Activated T-helper 1 cell treated with anti-CD3 and anti-CD28 coated beads, Interleukin-12 subunit alpha, Interleukin-12 subunit beta, Interleukin-2, Interleukin-4 antibody, amounts not matched to agents 30 ng/mL and 10 ng/mL and 1 ng/mL, durations not matched to agents 14 hours and 24 hours and 36 hours (primary cell): ENCODE results near the gene TUBB2B. TPM values are rescaled to one million over a fixed set of nuclear protein-coding genes. Genes with fewer than 3 reads are reported as not detected.

Experiments used
- DNase-seq: peaks from one replicate; pipeline ENCODE4 v3.0.0; 2021; ENCODE audit warnings: low spot score
- H3K27ac Mint-ChIP-seq: one replicate; pipeline ENCODE4 v1.8.0; 2021; ENCODE audit warnings: mild to moderate bottlenecking, mixed read lengths
- H3K27me3 Mint-ChIP-seq: one replicate; pipeline ENCODE4 v1.8.0; 2022; ENCODE audit warnings: mild to moderate bottlenecking, moderate library complexity, mixed read lengths; ENCODE audit not compliant: insufficient read depth
- H3K36me3 Mint-ChIP-seq: one replicate; pipeline ENCODE4 v1.8.0; 2021; ENCODE audit warnings: low read depth, mixed read lengths
- H3K4me1 Mint-ChIP-seq: one replicate; pipeline ENCODE4 v1.8.0; 2021; ENCODE audit warnings: low read depth, mixed read lengths
- H3K4me3 Mint-ChIP-seq: one replicate; pipeline ENCODE4 v1.8.0; 2021; ENCODE audit warnings: mild to moderate bottlenecking, moderate library complexity, mixed read lengths
- H3K9me3 Mint-ChIP-seq: one replicate; pipeline ENCODE4 v1.8.0; 2021; ENCODE audit warnings: mixed read lengths
- intact Hi-C: fragments of 100-400 bp; cut with micrococcal nuclease; formaldehyde crosslinking; loops from one replicate; pipeline ENCODE4 v1.15.1; 2024
- total RNA-seq: library from RNA; stranded (reverse); gene quantifications from 2 replicates; pipeline ENCODE4 v1.2.3, GENCODE V29; 2022

TUBB2B gene
- total RNA-seq, 1 donor from 2014 or later = 0.57 TPM

GRCh38 chr6:3264356-3264755 lies 36.9 kb upstream of the TUBB2B start:
- peaks cover 36% of the 10 kb centered on the region for H3K36me3 Mint-ChIP-seq
- H3K27me3 Mint-ChIP-seq = no peaks in the 10 kb centered on the region
- no peak for DNase-seq
- intact Hi-C loops = no loop called here
- H3K9me3 Mint-ChIP-seq = no peaks in the 10 kb centered on the region
- H3K4me1 Mint-ChIP-seq = peaks cover 45% of the 10 kb centered on the region
- H3K4me3 Mint-ChIP-seq = no peak overlapping the region
- no peak overlapping the region for H3K27ac Mint-ChIP-seq

GRCh38 chr6:3263096-3263495 lies 35.6 kb upstream of the TUBB2B start:
- H3K4me3 Mint-ChIP-seq = no peak overlapping the region
- H3K4me1 Mint-ChIP-seq = peaks cover 46% of the 10 kb centered on the region
- no peak for DNase-seq
- intact Hi-C loops = no loop called here
- H3K27ac Mint-ChIP-seq = no peak overlapping the region
- no peaks in the 10 kb centered on the region for H3K27me3 Mint-ChIP-seq
- H3K9me3 Mint-ChIP-seq = no peaks in the 10 kb centered on the region
- peaks cover 28% of the 10 kb centered on the region for H3K36me3 Mint-ChIP-seq

- Mint-ChIP-seq H3K9me3 (no peaks in the 10 kb centered on the region), H3K27me3 (peaks cover 2% of the 10 kb centered on the region), H3K27ac (no peak overlapping the region), H3K36me3 (peaks cover 22% of the 10 kb centered on the region), H3K4me1 (peaks cover 39% of the 10 kb centered on the region), H3K4me3 (peak overlapping the region; percentile 28)
- intact Hi-C loops = no loop called here
- DNase-seq = no peak
These were observed 34.5 kb upstream of the TUBB2B start for GRCh38 chr6:3261921-3262320.

GRCh38 chr6:3261518-3261820 lies 34.0 kb upstream of the TUBB2B start:
- peak overlapping the region; percentile 99 for H3K4me3 Mint-ChIP-seq
- peaks cover 6% of the 10 kb centered on the region for H3K27me3 Mint-ChIP-seq
- no peak for DNase-seq
- no peaks in the 10 kb centered on the region for H3K9me3 Mint-ChIP-seq
- peaks cover 39% of the 10 kb centered on the region for H3K4me1 Mint-ChIP-seq
- H3K36me3 Mint-ChIP-seq = peaks cover 21% of the 10 kb centered on the region
- intact Hi-C loops = no loop called here
- no peak overlapping the region for H3K27ac Mint-ChIP-seq

GRCh38 chr6:3260772-3261517 lies 33.5 kb upstream of the TUBB2B start:
- Mint-ChIP-seq H3K4me1 (peaks cover 39% of the 10 kb centered on the region), H3K27ac (peak overlapping the region; percentile 24), H3K9me3 (no peaks in the 10 kb centered on the region), H3K36me3 (peaks cover 18% of the 10 kb centered on the region), H3K4me3 (peak overlapping the region; percentile 99), H3K27me3 (peaks cover 6% of the 10 kb centered on the region)
- intact Hi-C loops = no loop called here
- no peak for DNase-seq

- Mint-ChIP-seq H3K4me3 (peak overlapping the region; percentile 99), H3K36me3 (peaks cover 18% of the 10 kb centered on the region), H3K4me1 (peaks cover 39% of the 10 kb centered on the region), H3K9me3 (no peaks in the 10 kb centered on the region), H3K27me3 (peaks cover 6% of the 10 kb centered on the region), H3K27ac (no peak overlapping the region)
- no peak for DNase-seq
- intact Hi-C loops = no loop called here
These were observed 32.8 kb upstream of the TUBB2B start for GRCh38 chr6:3260296-3260695.

GRCh38 chr6:3259491-3259958 lies 32.1 kb upstream of the TUBB2B start:
- Mint-ChIP-seq H3K9me3 (no peaks in the 10 kb centered on the region), H3K4me3 (peak overlapping the region; percentile 99), H3K27ac (peak overlapping the region; percentile 95), H3K27me3 (peaks cover 11% of the 10 kb centered on the region), H3K4me1 (peaks cover 39% of the 10 kb centered on the region), H3K36me3 (peaks cover 18% of the 10 kb centered on the region)
- peak; percentile 26 for DNase-seq
- intact Hi-C loops = loop anchor here (1.0 to 2.0 kb wide), 4 partner anchors 198 to 875 kb away; partner anchors contain the start of genes ECI2 and SLC22A23

GRCh38 chr6:3258720-3259490 lies 31.5 kb upstream of the TUBB2B start, which contains the start of gene PSMG4:
Gene PSMG4 (plus strand): TSS chr6:3258947. CDS start chr6:3259023, 76 bp downstream.
- H3K27ac Mint-ChIP-seq = peak within 1 kb of the TSS; percentile 95
- peaks cover 39% of the 10 kb centered on the region for H3K4me1 Mint-ChIP-seq
- H3K27me3 Mint-ChIP-seq = peaks cover 11% of the 10 kb centered on the region
- intact Hi-C loops = loop anchor here (1.0 to 2.0 kb wide), 11 partner anchors 50 to 876 kb away; partner anchors contain the start of genes BPHL, ECI2, FAM50B and NQO2
- peaks cover 18% of the 10 kb centered on the region for H3K36me3 Mint-ChIP-seq
- peaks cover 4% of the 10 kb centered on the region for H3K9me3 Mint-ChIP-seq
- peak within 1 kb of the TSS; percentile 99 for H3K4me3 Mint-ChIP-seq
- DNase-seq = peak; percentile 91

GRCh38 chr6:3258201-3258600 lies 30.7 kb upstream of the TUBB2B start:
- intact Hi-C loops = loop anchor here (1.0 to 2.0 kb wide), 10 partner anchors 49 to 877 kb away; partner anchors contain the start of genes BPHL, ECI2, FAM50B and NQO2
- no peak for DNase-seq
- peak overlapping the region; percentile 69 for H3K4me3 Mint-ChIP-seq
- H3K4me1 Mint-ChIP-seq = peaks cover 34% of the 10 kb centered on the region
- H3K36me3 Mint-ChIP-seq = peaks cover 14% of the 10 kb centered on the region
- peaks cover 11% of the 10 kb centered on the region for H3K27me3 Mint-ChIP-seq
- no peak overlapping the region for H3K27ac Mint-ChIP-seq
- H3K9me3 Mint-ChIP-seq = peaks cover 4% of the 10 kb centered on the region

- peaks cover 28% of the 10 kb centered on the region for H3K27me3 Mint-ChIP-seq
- DNase-seq = no peak
- peaks cover 4% of the 10 kb centered on the region for H3K9me3 Mint-ChIP-seq
- no peaks in the 10 kb centered on the region for H3K36me3 Mint-ChIP-seq
- no peak overlapping the region for H3K27ac Mint-ChIP-seq
- peaks cover 14% of the 10 kb centered on the region for H3K4me1 Mint-ChIP-seq
- H3K4me3 Mint-ChIP-seq = no peak overlapping the region
- intact Hi-C loops = no loop called here
These were observed 26.1 kb upstream of the TUBB2B start for GRCh38 chr6:3253597-3253961.

GRCh38 chr6:3252861-3253596 lies 25.6 kb upstream of the TUBB2B start:
- Mint-ChIP-seq H3K27me3 (peaks cover 29% of the 10 kb centered on the region), H3K9me3 (peaks cover 4% of the 10 kb centered on the region), H3K4me1 (peaks cover 14% of the 10 kb centered on the region), H3K27ac (no peak overlapping the region), H3K36me3 (no peaks in the 10 kb centered on the region), H3K4me3 (no peak overlapping the region)
- intact Hi-C loops = no loop called here
- no peak for DNase-seq

- peaks cover 4% of the 10 kb centered on the region for H3K9me3 Mint-ChIP-seq
- DNase-seq = no peak
- peaks cover 33% of the 10 kb centered on the region for H3K27me3 Mint-ChIP-seq
- H3K4me3 Mint-ChIP-seq = no peak overlapping the region
- peaks cover 14% of the 10 kb centered on the region for H3K4me1 Mint-ChIP-seq
- intact Hi-C loops = no loop called here
- H3K27ac Mint-ChIP-seq = no peak overlapping the region
- H3K36me3 Mint-ChIP-seq = no peaks in the 10 kb centered on the region
These were observed 24.9 kb upstream of the TUBB2B start for GRCh38 chr6:3252369-3252768.
